HG02759 (cell line): ENCODE results near the gene CUBN.

Experiments used
- ATAC-seq: cut with Tn5 transposase; IDR thresholded peaks from one replicate; pipeline ENCODE4 v1.9.1; 2021; ENCODE audit warnings: mild to moderate bottlenecking, moderate library complexity; ENCODE audit not compliant: unreplicated experiment

Gene CUBN

DNA sequence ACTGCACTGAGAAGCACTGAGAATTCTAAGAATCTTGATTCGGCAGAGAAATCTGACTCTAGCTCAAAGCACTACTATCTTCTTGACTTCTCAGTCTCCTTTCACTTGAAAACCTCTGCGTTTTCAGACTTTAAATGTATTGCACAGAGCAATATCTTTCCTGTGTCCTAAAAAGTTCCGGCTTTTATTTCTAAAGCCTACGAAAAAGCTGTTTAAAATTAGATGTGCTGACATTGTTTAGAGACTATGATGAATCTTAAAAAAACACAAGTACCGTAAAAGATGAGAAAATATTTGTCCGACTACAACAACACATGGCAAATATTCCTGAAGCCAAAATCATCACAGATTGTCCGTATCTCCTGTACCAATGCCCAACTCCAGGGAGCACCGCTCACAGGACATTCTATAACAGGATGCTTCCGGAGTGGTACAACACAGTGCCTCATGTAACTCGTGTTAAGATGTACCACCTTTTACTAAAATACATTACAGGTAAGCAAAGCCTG lies 136.9 kb downstream of the CUBN start:
- no peak for ATAC-seq

DNA sequence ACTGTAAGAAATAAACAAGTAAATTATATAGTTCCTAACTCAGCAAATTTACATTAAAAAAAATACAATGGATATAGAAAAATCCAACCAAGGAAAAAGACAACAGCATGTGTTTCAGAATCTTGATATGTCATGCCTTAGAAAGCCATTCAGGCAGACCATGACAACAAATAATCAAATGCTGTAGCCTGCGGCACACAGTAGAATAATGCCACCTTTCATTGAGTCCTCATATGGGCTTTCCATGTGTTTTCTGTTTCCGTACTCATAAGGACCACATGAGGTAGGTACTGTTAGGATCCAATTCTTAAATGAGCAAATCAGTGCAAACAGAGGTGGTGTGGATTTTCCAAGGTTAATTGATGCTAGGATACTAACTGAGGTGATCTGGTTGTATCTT lies 138.6 kb downstream of the CUBN start:
- ATAC-seq: no peak

DNA sequence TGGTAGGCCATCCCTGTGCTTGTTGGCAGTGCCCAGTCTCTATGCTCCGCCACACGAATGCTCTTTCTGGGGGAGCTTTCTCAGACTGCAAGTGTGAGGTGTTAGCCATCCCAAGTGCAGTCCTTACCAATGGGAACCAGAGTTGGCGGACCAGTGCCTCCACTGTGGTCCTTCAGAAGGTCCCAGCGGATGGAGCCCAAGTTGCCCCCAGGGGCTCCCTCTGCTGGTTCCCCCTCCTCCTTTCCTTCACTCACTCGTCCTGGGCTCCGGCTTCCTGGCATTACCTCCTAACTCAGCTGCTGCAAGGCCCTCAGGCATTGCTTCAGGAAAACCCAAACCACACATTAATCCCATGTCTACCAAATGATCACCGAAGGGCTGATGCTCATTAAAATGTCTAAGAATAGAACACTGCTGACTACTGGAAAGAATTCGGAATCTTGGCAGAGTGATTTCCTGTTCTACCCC lies 139.8 kb downstream of the CUBN start:
- no peak for ATAC-seq

DNA sequence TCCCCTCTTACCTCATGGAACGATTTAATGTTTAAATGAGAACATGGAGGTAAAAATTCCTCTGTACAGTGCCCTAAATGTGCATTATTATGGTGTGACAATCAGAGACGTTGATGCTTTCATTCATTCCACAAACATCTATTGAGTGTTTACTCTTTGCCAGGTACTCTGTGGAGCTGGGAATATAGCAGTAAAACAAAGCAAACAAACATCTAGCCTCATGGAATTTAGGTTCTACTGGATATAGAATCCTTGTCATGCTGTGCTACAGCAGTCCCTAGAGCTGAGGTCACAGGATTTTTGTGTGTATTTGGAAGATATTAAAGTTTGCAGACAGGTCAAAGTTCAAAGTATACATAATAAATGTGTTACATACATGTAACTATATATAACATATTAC lies 140.7 kb downstream of the CUBN start:
- no peak for ATAC-seq

DNA sequence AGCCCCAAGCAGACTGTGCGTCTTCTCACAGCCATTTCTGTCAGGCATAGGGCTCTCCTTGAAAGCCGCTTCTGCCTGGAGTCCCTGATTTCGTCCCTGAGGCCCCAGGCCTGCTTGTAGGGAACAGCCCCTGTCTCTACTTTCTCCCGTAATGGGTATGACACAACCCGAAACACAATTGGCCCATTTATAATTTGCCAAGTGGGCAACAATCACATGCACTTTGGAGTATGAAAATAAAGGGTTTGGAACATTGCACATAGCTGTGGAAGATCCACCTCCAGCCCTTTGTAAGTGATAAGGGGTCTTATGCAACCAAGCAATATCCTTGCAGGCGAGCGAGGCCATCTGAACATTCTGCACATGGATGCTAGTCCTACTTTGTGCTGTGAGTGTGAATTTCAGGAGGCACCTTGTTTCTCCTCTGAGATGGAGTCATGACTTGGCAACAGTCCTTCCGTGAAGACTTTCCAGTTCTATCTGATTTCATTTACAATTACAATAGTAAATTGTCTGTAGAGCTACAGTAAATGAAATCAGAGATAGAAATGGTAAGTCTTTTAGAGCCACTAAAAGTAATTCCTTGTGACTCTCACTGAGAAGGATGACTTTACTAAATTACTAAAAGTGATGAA lies 141.5 kb downstream of the CUBN start:
- no peak for ATAC-seq

DNA sequence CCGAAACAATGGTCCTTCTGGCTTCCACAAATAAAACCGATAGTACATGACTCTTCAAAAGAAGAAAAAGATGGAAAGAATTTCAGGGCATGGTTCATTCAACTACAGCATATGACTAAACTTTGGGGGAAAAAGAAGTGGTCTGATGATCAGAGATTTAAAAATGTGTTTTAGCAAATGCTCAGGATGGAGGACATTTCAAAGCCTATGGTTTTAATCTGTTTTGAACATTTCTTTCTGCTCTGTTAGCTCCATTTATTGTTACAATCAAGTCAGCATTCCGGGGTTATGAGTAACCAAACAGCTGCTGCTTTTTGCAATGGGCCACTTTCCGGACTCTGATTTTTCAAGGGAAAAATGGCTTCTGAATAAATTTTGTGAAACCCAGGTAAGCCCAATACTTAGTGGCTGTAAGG lies 142.4 kb downstream of the CUBN start:
- no peak for ATAC-seq

DNA sequence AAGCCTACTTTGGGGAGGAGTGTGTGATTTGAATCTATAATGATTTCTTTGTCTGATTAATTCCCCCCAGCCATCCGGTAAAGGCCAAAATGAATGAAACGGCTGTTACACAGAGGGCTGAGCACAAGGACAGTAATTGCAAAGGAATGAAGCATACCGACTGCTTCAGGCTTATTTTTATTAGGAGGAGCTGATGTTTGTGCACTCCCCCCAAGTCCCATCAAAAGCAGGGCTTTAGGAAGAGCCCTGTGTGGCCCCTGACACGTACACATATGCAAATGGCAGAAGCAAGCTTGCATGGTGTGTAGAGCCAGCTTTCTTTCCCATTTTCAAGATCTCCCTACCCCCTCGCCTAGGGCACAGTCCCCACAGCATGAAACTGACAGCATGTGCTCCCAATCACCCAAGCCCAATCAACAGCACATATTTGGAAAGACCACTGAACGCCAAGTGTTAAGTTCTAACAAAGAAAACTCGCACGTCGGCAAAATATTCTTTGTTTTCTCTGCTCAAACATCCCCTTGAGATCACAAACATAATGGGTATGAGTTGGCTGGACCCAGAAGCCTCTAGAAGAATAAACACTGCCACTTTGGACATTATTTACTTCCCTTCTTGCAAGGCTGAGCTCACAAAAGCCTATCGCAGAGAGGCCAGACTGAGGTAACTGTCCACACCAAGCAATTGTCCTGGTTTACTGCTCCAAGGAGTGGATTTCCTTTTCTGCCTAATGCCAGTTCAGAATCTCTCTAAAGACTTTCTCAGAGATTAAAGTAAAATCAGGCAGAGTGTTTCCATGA lies 143.0 kb downstream of the CUBN start:
- no peak for ATAC-seq

DNA sequence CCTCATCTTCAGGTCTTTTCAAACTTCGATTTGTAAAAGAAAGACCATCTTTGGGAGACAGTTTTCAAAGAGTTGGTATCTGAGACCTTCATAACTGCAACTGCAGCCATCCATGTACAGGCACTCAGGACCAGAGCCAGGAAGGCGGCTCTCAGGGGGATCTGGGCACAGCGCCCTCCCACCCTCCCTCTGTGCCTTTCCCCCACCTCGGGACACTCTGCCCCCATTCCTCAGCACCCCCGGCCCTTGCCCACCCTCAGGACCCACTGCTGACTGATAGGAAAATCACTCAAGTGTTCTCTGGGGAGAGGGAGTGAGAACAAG lies 143.6 kb downstream of the CUBN start:
- no peak for ATAC-seq

DNA sequence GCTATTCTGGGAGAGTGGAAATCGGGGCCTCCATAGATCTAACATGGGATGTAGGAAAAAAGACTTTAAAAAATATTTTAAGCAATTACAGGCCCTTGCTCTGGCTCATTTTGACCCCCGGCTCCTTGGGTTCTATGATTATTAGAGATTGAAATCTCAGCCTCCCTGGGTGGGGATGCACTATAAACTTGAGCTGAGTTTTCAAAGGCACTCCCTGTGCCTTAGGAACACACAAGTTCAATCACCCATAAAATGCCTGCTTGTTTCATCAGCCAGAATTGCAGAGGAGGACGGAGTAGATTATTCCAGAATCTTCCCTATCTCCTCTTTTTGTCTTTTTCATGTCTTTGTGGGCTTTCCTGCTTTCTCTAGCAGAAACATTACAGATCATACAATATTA lies 145.4 kb downstream of the CUBN start:
- no peak for ATAC-seq

DNA sequence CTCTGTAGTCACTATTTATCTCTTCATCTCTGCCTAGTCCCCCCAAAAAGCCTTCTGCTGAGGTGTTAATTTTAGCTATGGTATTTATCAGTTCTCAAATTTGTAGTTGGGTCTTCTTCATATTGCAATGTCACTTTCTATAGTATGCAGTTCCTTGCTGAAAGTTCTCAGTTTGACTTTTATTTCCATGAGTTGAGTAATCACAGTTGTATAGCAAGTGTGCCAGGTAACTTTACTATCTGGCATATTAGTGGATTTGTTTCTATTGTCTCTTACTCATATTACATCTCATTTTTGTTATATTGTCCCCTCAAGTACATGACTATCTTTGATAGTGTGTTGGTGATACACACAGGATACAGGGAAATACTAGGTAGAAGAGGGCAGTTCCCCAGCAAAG lies 152.8 kb downstream of the CUBN start:
- no peak for ATAC-seq

DNA sequence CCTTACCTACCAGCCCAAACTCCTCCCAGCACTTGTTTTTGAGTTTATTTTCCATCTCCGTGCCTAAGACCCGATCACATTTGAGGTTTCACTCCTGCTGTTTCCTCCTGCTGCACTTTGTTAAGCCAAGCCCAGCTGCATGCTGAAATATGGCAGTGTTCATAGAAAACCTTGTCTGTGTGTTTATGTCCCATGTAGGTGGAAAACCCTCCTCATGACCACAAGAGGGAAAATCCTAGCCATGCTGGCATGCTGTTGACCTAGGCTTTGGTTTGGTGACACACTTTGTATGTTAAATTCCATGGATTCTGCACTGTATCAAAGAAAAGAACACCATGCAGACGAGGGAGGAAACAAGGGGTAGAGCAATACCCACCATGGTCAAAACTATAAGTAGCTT lies 154.4 kb downstream of the CUBN start:
- no peak for ATAC-seq

DNA sequence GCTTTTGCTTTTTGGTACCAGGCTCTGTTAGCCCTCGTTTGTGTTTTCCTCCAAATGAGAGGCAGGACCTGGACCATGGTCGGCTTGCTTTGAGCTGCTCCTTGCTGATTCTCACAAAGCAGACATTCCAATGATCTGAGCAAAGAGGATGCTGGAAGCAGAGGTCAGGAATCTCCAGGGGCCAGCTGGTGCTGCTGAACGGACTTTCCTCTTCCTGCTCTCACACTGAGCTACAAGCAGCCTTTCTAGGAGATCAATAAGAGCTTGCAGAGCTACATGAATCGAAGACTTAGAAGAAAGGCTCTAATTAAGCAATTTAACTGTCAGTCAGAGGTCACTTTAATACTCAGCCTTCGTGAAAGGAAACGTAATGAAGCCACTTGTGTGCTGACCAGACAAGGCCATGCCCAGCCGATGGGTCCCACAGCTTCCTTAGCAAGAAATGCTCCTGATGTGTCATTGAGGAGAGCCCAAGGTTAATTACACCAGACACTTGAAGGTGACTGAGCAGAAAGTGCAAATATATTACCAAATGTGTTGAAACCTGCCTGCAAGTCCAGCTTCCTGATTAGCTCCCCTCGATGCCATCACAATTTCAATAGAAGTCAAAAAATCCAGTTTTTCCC lies 161.1 kb downstream of the CUBN start:
- no peak for ATAC-seq

DNA sequence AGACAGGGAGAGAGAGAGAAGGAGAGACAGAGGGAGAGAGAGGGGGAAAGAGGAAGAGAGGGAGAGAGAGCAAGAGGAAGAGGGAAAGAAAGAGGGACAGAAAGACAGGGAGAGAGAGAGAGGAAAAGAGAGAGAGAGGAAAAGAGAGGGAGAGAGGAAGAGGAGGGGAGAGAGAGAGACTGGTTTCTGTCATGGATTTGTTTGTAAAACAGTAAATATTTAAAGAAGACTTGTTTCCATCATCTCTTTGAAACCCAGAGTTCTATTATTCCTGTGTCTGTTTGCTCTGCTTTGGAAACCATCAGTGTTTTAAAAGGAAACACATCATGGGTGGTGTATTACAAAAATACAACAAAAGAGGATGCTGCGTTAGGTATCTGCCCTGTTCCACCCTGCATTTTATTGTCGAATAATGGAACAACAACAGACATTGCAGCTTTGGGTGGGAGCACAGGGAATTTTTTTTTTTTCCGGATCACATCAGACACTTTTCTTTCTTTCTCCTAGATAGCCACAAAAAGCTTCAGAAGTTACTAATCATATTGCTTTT lies 161.7 kb downstream of the CUBN start:
- no peak for ATAC-seq

DNA sequence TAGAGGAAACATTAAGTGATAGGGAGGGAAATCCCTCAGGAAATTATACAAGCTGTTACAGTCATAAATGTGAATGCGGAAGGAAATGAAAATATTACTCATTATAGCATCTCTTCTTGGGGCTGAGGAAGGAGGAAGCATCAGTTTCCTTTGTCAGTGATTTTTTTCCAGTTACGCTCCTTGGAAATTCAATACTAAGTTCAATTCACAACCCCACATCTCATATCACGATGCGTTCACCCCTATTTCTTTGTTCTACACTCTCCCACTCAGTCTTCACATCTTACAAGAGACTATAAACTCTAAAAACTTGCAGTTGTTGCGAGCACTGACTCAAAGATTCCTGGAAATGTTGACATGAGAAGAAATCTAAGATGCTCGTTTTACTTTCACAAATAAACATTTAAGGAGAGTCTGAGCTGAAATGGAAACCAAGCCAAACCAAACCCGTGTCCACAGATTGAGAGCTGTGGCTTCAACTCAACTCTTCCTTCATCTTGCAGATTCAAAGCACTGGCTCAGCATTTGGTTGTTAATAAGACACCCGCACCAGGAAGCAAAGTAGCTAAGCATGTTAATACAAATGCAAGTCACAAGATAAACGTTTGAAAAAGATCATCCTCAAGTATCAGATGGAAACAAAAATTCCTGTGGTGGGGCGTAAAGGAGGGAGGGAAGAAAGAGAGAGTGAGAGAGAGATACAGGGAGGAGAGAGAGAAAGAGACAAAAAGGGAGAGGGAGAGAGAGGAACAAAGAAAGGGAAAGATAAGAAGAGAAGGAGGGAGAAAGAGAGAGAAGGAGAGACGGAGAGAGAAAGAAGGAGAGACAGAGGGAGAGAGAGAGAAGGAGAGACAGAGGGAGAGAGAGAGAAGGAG lies 162.4 kb downstream of the CUBN start:
- ATAC-seq: no peak

DNA sequence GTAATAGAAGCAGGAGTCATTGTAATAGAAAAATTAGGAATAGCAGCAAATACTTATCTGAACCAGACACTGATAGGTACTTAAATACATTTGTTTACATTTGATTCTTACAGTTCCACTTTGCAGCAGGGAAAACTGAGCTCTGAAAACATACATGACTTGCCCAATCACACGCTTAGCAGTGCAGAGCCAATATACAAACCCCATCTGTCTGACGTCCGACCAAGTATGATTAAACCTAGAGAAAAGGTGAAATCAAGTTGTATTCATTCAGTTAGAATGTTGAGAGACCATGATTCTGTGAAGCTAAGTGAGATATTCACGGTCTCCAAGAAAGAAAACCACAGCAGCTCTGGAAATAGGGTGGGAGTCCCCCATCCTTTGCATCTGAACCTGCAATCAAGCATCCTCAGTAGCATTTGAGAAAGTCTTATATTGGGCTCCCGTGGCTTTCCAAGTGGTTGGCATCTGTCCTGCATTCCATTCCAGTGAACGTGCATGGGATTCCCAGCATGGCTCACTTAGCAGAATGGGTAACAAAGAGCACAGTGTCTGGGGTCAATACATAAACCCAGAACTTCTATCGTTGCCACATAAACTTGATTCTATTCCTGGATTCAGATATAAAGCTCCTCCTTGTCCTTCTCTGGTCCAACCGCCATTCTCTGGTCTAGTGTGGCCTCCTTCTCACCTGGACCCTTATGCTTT lies 163.7 kb downstream of the CUBN start:
- ATAC-seq: no peak

DNA sequence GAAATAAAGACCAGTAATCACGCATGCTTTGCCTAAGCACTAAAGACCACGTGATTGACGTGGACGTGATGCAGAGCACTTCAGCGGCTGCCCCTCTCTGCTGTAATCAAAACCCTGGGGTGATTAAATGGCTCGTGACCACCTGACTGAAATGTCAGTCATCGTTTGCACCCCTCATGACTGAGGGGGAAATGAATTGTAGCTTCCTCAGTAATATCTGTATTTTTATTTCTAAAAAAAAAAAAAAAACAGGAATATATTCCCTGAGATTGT lies 164.3 kb downstream of the CUBN start:
- ATAC-seq: no peak

DNA sequence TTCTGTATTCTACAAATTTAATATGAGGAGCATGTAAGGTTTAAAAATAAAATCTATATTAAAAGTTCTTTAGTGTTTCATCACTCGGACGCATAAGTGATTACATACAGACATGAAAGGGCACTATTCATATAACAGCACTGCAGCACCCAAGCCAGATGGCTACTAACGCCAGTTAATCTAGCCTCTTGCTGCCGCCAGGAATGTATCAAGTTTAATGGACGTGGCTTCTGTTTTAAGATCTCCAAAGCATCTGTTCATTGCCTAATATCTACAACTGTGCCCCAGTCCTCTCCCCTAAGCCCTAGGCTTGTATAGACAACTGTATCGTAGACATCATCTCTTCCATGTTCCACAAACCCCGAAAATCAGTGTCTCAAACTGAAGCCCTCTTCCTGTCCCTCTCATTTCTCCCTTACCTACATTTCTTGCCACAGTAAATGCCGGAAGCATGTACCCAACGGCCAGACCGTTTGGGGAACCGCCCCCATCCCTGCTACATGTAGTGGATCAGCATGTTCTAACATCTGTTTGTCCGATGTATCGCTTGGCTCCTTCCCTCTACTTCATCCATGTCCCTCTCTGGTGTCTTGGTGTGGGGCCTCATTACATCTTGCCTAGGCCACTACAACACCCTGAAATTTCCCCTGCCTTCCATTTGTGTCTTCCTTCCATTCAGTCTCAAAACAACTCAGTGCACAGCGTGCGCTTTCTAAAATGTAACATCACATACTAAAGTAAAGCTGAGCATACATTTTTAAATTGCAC lies 164.9 kb downstream of the CUBN start:
- no peak for ATAC-seq

DNA sequence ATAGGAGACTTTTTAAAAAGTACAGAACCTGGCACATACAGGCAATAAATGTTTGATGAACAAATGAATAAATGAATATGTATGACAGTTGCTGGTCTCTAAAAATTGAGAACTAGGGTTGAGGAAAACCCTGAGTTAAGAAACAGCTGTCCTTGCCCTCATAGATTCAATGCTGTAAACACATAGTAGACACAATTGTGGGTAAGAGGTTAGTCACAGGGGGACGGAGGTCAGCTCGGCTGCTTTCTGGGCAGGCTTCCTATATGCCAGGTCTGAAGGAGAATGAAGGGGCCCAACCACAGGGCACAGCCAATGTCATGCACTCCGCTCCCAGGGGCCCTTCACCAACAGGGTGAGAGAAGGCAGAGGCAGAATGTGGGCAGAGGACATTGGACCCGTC lies 169.1 kb downstream of the CUBN start:
- no peak for ATAC-seq

DNA sequence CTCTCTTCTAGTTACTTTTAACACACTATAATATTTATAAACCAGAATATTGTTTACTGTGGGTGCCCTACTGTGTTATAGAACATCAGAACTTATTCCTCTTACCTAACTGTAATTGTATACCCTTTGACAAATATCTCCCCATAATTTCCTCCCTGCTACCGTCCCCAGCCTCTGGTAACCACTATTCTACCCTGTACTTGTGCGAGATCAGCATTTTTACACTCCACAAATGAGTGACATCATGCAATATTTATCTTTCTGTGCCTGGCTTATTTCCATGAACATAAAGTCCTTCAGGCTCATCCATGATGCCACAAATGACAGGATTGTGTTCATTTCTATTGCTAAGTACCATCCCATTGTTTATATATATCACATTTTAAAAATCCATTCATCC lies 172.6 kb downstream of the CUBN start:
- no peak for ATAC-seq
